Femur (tissue), 1 donor: ENCODE results near the gene ZNF529.

Experiments used
- DNase-seq: peaks from one replicate; pipeline ENCODE4 v3.0.0-alpha.2; 2017

Gene ZNF529

GRCh38 chr19:36508325-36508724 lies 64.8 kb downstream of the ZNF529 start:
- no peak for DNase-seq

GRCh38 chr19:36501973-36502372 lies 71.1 kb downstream of the ZNF529 start:
- no peak for DNase-seq

- no peak for DNase-seq
Measured at GRCh38 chr19:36497001-36497400, 76.1 kb downstream of the ZNF529 start.
